Fibroblast of skin of left biceps (primary cell): ENCODE results near the gene CARD11.

Experiments
- DNase-seq, 2 experiments: peaks; one replicate each; pipeline ENCODE4 v3.0.0-alpha.2; 2013; ENCODE audit warnings: low read depth in 2 of 2

CARD11 gene

DNA sequence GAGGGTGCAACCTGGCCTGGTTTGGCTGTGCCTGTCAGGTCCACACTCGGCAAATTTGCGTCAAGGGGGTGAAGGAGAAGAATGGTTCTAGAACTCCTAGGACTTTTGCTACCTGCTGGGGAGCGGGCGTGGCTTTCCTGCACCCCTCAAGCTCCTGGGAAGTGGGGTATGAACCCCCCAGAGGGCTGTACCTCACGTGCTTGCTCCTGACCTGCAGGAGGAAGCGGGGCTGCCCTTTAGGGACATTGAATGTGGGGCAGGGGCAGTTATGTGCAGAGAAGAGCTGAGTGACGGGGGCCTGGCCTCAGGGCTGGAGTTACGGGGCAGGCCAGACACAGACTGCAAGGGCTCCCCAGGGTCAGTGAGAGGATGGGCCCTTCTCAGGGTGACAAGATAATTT is 138.2 kb downstream of the CARD11 start:
- no peak for DNase-seq

DNA sequence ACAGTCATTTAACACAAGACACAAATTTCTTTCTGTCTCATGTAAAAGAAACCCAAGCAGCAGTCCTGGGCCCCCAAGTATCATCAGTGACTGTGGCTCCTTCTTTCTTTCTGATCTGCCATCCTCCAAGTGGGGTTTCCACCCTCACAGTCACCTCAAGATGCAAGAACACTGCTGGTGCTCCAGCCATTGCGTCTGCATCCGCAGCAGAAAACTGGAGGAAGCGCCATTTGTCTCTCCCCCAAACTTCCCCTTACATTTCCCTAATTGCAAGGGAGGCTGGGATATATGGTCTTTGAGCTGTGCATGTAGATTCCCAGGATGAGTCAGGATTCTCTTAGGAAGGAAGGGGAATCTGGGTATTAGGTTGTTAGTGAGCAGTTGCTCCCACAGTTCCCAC is 138.6 kb downstream of the CARD11 start:
- DNase-seq, result no peak

DNA sequence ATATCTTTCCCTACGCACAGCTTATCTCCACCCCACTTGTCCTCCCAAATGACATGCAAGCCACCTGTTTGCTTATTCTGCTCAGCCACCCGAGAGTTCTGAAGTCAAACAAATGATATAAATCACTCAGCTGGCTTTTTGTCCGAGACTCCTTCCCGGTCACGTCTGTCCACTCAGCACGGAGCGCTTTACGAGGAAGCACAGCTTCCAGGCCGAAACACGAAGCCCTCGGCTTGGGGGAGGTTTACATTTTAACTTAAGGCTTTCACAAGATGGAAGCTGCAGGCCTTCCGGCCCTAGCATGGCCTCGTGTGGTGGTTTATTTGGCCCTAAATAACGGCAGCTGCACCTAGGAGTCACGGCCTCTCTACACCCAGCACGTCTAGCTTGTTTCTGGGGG is 139.5 kb downstream of the CARD11 start:
- no peak for DNase-seq

DNA sequence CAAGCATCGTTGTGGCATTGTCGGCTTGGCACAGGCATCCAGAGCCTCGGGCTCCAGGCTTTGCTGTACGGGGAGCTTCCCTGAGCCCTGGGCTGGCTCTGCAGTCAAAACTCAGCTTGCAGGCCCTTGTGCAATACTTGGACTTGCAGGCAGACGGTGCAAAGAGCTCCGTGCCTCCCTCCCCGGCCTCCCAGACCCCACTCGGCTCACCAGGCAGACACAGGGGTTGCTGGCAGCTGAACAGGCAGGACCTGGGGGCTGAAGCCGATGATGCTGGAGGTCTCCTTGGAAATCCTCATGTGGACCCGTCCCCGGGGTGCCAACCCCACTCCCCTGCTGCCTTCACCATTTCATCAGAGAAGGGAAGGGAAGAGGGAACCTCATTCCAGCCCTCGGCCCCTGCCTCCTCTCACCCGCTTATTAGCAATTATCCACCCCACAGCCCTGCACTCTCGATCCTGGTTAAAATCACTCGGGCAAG is 139.9 kb downstream of the CARD11 start:
- no peak for DNase-seq

DNA sequence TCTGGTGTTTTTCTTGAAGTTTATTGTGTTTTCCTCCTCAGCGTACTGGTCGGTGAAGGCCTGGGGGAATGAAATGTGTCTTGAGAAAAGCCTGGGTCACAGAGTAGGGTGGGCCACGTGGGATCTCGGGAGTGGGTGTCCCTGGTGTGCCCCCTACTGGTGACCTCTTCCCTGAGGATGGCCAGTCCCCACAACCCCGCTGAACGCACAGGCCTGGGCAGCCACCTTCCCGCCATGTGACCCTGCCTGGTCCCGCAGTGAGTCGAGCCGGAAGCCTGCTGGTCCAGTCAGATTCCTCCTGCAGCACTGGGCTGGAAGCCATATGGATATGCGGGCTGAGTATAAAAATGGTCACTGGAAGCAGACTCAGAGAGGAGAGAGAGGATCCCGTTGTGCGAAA is 146.6 kb downstream of the CARD11 start:
- no peak for DNase-seq

DNA sequence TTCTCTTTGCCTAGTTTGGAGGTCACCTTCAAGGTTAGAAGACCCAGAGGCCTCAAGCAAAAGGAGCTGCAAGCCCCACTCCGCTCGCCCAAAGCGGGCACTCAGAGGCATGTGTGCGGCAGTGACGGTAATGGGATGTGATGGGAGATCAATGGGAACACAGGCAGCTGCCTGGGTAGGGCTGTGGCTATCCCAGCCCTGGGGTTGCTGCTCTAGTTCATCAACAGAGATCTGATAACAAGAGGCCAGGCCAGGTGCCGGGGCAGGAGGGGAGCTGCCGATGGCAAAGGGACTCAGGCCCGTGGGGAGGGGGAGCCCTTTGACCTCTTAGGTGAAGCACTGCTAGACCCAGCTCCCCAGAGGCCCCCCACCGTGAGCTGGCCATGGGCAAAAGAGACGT is 147.5 kb downstream of the CARD11 start:
- no peak for DNase-seq

DNA sequence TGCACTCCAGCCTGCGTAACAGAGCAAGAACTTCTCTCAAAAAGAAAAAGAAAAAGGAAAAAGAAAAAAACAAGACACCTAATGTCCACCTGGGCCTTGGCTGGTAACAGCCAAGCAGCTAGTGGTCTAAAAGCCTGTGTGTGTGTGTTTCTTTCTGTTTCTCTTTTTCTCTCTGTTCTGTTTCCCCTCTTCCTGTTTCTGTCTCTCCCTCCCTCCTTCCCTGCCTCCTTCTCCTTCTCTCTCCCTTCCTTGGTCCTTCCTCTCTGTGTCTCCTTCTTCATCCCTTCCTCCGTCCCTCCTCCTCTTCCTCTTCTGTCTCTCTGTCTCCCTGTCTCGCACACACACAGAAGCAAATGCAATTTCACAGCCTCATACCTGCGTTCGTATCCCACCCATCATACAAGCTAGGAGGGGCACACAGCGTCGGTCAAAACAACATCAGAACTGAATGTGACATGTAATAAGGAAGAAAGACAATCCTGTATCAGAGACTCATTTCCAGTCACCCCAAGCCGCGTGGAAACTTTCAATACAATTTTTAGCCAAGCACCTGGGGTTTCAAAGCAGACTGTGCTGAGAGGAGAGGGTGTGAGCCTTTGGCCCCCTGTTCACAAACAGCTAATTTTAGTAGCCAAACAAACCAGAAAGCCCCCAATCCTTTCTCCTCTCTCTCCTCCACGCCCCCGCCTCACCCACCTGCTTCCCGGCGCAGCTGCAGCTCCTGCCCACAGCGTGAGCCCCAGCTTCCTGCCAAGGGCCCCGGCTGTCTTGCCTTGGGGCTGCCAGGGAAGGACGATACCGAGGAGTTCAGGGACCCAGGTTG is 149.3 kb downstream of the CARD11 start:
- DNase-seq, result no peak

DNA sequence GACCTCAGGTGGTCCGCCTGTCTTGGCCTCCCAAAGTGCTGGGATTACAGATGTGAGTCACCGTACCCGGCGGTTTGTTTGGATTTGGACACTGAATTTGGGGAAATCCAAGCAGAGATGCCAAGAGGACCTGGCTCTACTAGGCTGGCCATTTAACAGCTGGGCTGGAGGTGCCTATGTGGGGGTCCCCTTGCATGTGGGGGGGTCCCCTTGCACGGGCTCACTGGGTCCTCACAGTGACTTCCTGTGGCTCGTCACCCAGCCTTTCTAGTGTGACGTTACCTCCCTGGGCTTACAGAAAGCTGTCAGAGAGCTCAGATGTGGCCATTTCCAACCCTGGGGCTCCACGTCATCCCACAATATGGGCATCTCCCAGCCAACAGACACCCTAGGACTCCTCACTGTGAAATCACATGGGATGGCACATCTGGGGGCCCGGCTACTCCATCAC is 150.2 kb downstream of the CARD11 start:
- DNase-seq, result no peak

DNA sequence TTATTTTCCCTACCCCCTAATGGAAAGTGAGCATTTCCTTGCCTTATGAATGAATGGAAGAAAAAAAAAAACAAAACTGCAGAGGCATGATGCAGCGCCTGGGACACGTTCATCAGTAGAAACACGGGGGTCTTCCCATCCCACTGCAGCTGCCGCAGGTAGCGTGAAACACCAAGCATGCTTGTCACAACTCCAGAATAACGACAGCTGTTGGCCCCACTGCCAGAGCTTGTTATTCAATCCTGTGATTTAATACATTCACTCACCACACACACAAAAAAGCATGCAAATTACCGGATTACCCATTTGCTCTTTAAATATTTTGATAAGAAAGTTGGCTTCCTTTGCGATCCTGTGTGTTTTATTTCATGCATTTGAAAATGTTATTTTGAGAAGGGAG is 151.1 kb downstream of the CARD11 start:
- no peak for DNase-seq

DNA sequence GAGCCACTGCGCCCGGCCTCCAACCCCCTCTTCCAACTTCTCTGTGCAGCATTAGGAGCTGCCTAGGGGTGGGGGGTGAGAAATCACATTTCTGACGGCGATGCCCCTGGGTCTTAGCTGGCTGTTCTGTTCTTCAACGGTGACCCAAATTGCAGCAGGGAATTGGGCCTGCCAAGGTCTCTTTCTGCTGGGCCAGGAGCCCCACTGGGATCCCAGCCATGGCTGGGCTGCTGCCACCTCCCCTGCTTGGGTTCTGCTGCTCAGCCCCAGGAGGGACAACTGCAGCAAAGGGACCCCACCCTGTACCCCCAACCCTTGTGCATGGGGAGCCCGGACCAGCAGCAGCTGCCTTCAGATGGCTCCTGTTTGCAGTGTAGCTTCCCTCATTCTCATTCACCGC is 155.9 kb downstream of the CARD11 start:
- no peak for DNase-seq

DNA sequence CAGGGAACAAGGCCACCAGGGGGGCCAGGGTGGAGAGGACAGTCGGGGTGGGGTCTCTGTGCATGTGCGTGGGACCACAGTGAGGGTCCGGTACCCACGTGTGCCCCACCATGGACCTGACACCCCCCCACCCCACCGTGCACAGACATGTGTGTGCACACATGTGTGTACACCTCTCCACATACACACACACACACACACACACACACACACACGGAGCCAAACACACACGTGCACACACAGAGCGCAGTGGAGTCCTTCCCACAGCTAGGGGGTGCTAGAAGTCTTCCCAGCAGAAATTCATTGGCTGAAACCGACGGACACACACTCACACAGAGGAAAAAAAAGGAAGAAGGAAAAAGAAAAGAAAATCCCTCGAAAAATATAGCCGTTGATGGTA is 156.8 kb downstream of the CARD11 start:
- DNase-seq, result peak in 1 of 2 experiments; percentile 42

DNA sequence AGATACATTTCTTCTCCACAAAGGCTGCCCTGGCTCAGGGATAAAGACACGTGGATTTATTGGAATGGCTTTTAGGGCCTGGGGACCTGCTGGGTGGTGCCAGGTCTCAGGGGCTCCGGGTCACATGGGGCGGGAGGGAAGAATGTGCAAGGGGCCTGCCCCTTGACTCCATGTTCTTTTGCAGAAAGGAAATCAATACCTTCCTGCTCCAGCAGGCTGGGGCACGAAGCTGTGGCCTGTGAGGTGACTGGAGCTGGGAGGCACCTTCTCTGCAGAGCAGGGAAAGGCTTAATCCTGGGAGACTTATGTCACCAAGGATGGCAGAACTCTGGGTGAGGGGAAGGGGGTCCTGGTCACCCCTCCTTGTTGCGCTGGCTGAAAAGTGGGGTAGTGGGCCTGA is 157.3 kb downstream of the CARD11 start:
- no peak for DNase-seq

DNA sequence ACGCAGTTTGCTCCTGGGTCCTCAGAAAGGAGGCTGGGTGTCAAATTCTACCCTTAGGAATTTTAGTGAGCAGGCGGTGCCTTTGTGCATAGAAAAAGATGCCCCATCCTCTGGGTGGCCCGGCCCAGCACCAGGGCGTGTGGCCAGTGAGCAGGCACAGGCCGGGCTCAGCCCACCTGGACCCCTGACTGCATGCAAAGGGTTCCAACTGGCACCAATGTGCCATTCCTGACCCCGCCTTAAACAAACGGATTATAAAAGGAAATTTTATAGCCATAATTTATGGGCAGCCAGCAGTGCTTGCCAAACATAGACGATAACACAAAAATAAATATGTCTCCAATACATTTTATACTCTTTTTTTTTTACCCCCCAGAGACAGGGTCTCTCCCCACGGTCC is 159.5 kb downstream of the CARD11 start:
- no peak for DNase-seq

DNA sequence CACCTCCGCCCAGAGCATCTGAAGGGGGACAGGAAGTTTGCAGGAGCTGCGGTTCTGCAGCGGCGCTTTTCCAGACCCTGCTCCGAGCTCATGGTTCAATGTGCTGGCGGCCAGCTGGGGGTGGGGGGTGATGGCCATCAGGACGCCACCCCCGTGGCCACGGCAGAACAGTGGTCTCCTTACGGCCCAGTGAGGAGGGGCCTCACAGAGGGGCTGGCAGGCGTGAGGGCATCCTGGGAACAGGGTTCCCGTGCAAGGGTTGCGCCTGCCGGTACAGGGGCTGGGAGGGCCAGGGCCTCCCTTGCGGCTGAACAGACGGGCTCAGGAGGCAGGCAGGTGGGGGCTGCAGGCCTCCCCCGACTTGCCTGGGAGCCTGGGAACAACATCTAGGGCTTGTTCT is 160.6 kb downstream of the CARD11 start:
- no peak for DNase-seq

DNA sequence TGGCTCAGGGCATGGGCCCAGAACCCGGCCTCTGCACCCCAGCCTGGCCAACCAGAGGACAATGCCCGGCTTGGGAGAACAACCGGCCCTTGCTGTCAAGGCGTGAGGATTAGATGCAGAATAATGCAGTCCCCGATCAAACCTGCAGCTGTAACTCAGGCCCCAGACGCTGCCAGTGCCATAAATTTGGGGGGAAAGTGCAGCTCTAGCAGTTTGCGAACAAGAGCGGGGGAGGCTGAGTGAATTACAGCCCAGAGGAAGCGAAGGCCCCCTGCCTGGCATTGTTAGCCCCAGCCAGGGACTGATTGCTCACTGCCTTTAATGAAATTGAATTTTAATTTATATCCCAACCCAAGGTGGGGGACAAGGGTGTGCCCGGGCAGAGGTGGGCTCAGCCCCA is 161.6 kb downstream of the CARD11 start:
- DNase-seq, result no peak

DNA sequence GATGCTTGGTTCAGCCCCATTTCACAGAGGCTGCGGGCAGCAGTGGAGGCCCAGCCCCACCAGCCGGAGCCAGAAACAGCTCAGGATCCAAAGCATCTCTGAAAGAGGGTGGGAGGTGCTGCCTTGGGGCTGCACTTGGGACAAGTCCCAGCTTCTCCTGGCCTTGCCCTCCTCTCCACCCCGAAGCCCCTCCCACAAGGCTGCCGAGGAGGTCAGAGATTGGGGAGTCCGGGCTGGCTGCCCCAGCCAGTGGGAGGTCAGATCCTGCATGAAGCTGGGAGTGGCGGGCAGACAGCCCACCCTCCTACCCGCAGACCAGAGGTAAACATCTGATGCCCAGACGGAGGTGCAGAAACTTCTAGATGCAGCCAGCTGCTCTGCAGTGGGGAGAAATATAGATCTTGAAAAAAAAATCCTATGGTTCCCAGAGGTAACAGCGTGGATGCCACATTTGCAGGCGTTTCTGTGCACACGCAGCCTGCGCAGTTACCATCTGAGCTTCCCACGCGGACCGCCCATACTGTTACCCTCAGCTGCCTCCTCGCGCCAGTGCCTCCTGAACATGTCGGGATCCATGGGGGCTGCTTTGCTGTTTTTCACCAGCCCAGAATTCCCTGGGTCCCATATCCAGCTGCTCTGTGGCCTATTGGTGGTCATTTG is 162.7 kb downstream of the CARD11 start:
- no peak for DNase-seq

DNA sequence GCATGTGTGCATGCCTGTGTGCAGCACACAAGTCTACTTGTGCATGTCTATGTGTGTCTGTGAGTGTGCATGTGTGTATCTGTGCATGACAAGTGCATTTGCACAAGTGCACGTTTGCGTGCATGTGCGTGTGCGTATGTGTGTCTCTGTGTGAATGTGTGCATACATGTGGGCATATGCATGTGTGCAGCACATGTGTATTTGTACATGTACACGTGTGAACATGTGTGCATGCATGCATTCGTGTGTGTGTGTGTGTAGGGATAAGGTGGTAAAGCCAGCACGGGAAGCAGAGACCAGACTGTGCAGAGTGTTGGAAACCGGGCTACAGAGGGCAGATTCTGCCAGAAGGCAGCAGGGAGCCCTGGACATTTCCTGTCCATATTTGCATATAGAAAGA is 163.6 kb downstream of the CARD11 start:
- DNase-seq, result no peak

DNA sequence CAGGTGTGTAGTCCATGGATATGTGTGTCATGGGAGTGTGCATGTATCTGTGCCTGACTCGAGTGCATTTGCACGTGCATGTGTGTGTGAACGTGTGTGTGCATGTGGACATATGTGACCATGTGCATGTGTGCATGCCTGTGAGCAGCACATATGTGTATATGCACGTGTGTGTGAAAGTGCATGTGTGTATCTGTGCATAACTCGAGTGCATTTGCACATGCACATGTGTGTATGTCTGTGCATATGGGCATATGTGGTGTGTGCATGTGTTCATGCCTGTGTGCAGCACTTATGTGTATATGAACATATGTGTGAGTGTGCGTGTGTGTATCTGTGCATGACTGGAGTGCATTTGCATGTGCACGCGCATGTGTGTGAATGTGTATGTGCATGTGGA is 164.3 kb downstream of the CARD11 start:
- no peak for DNase-seq

DNA sequence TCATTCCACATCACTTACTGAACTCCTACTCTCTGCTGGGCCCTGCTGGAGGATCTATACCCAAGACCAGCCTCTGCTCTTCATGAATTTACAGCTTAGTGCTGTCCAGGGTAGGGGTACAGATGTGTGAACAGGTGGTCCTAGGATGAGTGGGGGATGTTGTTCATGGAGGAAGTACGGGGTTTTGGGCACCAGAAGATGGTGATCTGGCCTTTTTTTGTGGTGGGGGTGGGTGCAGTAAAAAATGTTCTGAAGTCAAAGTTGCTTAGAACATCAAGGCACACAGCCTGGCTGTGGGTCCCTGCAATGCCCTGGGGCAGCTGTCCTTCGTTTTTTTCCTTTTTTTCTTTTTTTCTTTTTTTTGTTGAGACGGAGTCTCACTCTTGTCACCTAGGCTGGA is 165.4 kb downstream of the CARD11 start:
- no peak for DNase-seq

DNA sequence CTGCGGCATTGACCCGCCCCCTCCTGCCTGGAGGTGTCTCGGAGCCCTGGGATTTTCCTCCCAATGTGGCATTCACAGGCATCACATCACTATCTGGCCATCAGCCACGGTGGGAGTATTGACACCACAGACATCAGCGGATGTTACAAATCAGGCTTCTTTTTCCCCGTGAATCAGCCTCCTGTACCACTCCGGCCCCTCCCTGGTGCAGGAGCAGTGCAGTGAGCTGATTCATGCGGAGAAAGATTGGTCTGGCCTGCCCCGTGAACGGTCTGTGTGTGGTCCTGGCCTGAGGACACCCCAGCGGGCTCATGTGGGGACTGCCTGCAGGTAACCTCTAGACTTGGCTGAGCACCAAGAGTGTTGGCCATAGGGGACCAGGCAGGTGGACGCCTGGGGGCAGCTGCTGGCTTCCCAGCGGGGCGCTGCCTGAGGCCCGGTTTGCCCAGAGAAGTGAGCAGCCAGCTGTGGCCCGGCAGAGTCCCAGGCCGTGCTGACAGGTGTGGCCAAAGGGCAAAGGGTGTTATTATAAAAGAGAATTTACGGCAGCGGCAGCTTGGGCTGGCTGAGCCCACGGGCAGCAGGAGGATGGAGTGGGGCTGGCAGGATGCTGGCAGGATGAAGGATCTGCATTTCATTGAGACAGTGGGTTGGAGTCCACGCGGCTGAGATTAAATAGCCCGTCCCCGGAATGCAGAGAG is 167.5 kb downstream of the CARD11 start:
- peak in 1 of 2 experiments; percentile 24 for DNase-seq

DNA sequence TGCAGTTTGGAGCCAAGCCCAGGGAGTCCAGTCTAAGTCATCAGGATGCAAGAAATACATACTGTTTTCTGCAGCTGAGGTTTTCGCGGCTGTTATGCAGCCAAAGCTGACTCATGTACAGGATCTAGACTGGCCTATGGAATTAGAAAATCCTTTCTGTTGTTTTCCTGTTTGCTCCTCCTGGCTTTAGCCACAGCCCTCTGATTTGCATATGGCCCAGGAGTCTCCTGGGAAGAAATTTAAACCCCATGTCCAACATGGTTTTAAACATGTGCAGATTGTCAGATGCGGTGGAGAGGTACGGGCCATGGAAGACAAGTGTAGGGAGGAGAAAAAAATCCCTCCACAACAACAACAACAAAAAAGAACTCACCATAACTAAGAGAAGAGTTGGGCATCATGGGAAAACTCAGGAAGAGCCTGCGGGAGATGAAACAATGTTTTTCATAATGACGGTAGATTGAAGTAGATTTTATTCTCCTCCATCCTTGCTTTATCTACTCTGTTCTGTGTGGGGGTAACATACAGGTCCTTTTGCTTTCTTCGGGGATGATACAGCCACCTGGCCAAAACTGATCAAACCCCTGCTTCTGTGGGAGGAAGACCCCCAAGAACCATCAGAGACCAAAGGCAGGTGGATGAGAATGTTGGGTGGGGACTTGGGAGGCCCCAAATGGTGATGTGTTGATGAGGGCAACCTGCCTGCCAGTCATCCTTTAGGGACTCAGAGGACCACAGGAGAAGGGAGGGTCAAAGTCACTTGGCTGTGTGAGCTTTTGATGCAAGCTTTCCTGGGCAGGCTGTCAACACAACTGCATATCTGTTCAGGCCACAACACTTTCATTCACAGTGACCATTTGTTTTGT is 169.7 kb downstream of the CARD11 start:
- DNase-seq, result peak; percentile 74 to 79

DNA sequence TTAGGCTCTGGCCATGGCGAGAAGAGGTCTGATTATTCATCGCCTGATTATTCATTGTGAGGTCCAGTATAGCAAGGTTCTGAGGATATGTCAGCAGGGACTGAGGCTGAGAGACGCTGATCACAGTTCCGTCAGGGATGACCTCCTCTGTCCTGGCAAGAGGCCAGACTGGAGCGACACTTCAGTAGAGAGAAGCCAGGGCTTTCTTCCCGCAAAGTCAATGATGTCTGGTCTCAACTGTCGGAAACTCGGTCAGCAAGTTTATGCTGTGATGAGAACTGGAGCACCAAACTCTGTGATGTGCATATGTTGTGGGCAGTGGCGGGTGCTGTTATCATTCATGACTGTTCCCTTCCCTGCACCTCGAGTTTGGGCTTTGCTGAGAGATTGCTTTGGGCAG is 170.5 kb downstream of the CARD11 start:
- no peak for DNase-seq
